Stimulated activated effector memory CD8-positive, alpha-beta T cell treated with anti-CD3 and anti-CD28 coated beads, Interleukin-12 subunit alpha, Interleukin-12 subunit beta, amount 100 ng/mL, for 72 hours (primary cell): Measurements from ENCODE around the gene CCNH.

Experiments
- ATAC-seq: fragments of 150-1000 bp; cut with Tn5 transposase; 2 replicates; pipeline ENCODE4 v1.10.0; 2021
- DNase-seq, 2 donors: peaks; one replicate each; pipeline ENCODE4 v3.0.0; 2021 to 2022; ENCODE audit warnings: low spot score in 2 of 2
- H3K27ac Mint-ChIP-seq: one replicate; pipeline ENCODE4 v1.8.0; 2022; ENCODE audit warnings: mild to moderate bottlenecking, mixed read lengths
- H3K36me3 Mint-ChIP-seq: one replicate; pipeline ENCODE4 v1.8.0; 2022; ENCODE audit warnings: mild to moderate bottlenecking, mixed read lengths
- H3K4me1 Mint-ChIP-seq: one replicate; pipeline ENCODE4 v1.8.0; 2022; ENCODE audit warnings: mixed read lengths
- H3K4me3 Mint-ChIP-seq: one replicate; pipeline ENCODE4 v1.8.0; 2022; ENCODE audit warnings: mild to moderate bottlenecking, mixed read lengths
- H3K9me3 Mint-ChIP-seq: one replicate; pipeline ENCODE4 v1.8.0; 2022; ENCODE audit warnings: mixed read lengths

CCNH gene

DNA sequence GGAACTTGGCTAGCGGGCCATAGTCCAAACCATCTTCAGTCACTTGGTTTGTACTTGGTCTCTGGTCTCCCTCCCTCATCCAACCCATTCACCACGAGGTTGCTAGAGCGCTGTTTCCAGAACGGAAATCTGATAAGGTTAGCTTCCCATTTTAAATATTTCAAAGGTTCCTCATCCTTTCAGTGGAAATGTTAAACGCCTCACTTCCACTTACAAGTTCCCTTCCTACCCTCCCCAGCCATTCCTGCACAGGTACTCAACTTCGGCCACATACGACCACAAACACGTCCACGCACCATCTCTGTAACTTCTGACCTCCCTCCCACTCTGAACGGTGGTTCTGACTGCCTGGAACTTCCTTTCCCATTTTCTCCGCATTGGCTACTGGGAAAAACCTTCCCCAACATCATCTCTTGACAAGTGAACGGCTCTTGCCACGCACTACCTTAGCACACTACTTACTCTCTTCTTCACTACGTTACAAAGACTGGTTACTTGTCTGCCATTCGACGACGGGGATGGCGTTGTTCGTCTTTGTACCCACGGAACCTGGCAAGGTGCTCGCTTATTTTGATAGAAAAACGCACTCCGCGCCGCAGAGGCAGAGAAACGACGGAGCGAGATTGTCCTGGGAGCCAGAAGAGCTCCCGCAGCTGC lies 629 bp downstream of the CCNH start:
- Mint-ChIP-seq H3K27ac (peak overlapping the region; percentile 94), H3K4me3 (peak overlapping the region; percentile 83), H3K4me1 (peaks cover 35% of the 10 kb centered on the region), H3K9me3 (no peaks in the 10 kb centered on the region), H3K36me3 (peaks cover 48% of the 10 kb centered on the region)
- DNase-seq (no peak), ATAC-seq (peak; percentile 55)

DNA sequence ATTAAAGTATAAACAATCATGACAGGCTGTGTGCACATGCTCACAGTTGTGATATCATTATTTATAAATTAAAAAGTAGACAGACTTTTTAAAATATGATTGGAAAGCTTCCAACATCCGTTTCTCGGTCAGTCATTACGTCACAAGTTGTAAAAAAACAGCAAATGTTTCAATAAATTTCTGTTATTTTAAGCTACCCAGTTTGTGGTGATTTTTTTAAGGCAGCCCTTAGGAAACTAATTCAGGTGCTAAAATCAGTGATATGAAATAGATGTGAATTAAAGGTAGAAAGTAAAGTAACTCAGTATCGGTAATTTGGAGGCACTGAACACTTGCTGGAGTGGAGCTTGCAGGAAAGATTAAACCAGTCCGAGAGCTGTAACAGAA lies 1.2 kb downstream of the CCNH start:
- peaks cover 40% of the 10 kb centered on the region for H3K4me1 Mint-ChIP-seq
- peaks cover 53% of the 10 kb centered on the region for H3K36me3 Mint-ChIP-seq
- no peaks in the 10 kb centered on the region for H3K9me3 Mint-ChIP-seq
- ATAC-seq (no peak), DNase-seq (no peak)
- H3K4me3 Mint-ChIP-seq: peak overlapping the region; percentile 83
- H3K27ac Mint-ChIP-seq: peak overlapping the region; percentile 94

DNA sequence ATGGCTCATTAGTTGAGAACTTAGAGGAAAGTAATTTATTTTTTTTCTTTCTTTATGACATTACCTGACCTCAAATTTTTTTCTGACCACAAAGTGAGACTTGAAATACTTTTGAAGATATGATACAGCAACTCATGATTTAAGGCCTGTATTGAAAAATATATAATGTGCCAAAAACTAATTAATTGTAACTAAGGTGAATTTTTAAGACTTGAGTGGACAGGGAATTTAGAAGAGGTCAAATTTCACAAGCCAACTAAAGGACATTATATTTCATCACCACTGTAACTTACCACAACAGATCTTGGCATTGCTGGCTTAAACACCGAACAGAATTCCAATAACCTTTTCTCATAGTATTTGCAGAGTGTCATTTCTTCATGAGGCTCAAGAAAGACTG lies 1.8 kb downstream of the CCNH start:
- peak overlapping the region; percentile 94 for H3K27ac Mint-ChIP-seq
- no peaks in the 10 kb centered on the region for H3K9me3 Mint-ChIP-seq
- H3K36me3 Mint-ChIP-seq: peaks cover 60% of the 10 kb centered on the region
- ATAC-seq: no peak
- H3K4me1 Mint-ChIP-seq: peaks cover 47% of the 10 kb centered on the region
- H3K4me3 Mint-ChIP-seq: peak overlapping the region; percentile 83
- DNase-seq: no peak

DNA sequence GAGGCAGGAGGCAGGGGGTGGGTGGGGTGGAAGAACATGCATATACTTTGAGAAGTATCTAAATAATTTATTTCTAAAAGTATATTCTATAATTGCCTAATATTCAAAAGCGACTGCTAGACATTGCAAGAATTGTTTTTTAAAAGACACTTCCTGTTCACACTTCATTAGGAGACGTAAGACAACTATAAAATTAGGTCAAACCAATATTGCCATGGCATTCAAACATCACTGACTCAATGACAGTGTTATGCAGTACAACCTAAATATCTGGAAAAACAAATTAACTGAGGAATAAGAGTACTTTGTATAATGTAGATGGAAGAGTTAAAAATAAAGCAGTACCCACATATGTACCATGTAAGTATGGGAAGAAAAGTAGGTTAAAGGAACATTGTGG lies 4.5 kb downstream of the CCNH start:
- no peak overlapping the region for H3K4me3 Mint-ChIP-seq
- peak overlapping the region; percentile 18 for H3K27ac Mint-ChIP-seq
- no peaks in the 10 kb centered on the region for H3K9me3 Mint-ChIP-seq
- peaks cover 53% of the 10 kb centered on the region for H3K4me1 Mint-ChIP-seq
- DNase-seq (no peak), ATAC-seq (no peak)
- peaks cover 87% of the 10 kb centered on the region for H3K36me3 Mint-ChIP-seq

DNA sequence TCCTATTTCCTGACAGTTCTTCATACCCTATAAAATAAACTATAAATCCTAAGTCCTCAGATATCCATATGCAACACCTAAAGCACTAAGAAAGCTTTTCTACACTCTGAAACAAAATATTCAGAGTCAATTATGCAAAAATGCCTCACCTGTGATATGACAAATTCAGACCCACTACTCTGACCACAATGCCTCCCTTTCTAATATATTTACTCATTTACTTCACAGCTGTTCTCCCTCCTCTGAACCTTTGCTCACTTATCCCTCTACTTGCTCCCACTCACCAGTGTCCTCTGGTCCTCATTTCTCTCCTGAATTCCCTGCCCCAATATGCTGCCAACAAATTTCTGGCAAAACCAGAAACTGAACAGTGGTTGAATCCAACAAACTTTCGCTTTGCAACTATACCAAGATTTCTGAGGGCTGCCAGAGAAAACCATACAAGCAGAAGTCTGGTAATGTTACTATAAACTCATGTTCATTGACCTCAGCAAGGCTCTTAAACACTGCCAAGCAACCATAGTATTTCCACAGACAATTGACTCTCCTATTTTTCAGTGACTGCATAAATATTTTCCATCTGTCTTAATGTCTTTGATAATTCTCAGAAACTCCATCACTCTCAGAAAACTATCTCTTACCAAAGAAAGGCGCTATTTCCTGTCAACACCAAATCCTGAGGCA lies 7.1 kb downstream of the CCNH start:
- Mint-ChIP-seq H3K4me1 (peaks cover 40% of the 10 kb centered on the region), H3K4me3 (no peak overlapping the region), H3K9me3 (no peaks in the 10 kb centered on the region), H3K36me3 (peaks cover 100% of the 10 kb centered on the region), H3K27ac (peak overlapping the region; percentile 33)
- peak; percentile 66 for ATAC-seq
- no peak for DNase-seq

GRCh38 chr5:87404359-87404758 lies 8.4 kb downstream of the CCNH start:
- no peaks in the 10 kb centered on the region for H3K9me3 Mint-ChIP-seq
- H3K36me3 Mint-ChIP-seq: peaks cover 100% of the 10 kb centered on the region
- DNase-seq: no peak

GRCh38 chr5:87403899-87404298 lies 8.8 kb downstream of the CCNH start:
- Mint-ChIP-seq H3K9me3 (no peaks in the 10 kb centered on the region), H3K4me1 (peaks cover 35% of the 10 kb centered on the region), H3K4me3 (no peak overlapping the region), H3K36me3 (peaks cover 100% of the 10 kb centered on the region), H3K27ac (no peak overlapping the region)
- ATAC-seq (no peak), DNase-seq (no peak)

More at GRCh38 chr5:87404359-87404758, 8.4 kb downstream of the CCNH start:
- Mint-ChIP-seq H3K4me3 (no peak overlapping the region), H3K4me1 (peaks cover 37% of the 10 kb centered on the region), H3K27ac (no peak overlapping the region)
- no peak for ATAC-seq

- Mint-ChIP-seq H3K36me3 (peaks cover 100% of the 10 kb centered on the region), H3K27ac (no peak overlapping the region)
- ATAC-seq: peak; percentile 40
Observed at GRCh38 chr5:87403409-87403808, 9.3 kb downstream of the CCNH start.

GRCh38 chr5:87401626-87402025 lies 11.1 kb downstream of the CCNH start:
- Mint-ChIP-seq H3K36me3 (peaks cover 100% of the 10 kb centered on the region), H3K4me3 (no peak overlapping the region), H3K27ac (no peak overlapping the region), H3K4me1 (peaks cover 13% of the 10 kb centered on the region), H3K9me3 (no peaks in the 10 kb centered on the region)
- ATAC-seq (no peak), DNase-seq (no peak)

More at GRCh38 chr5:87403409-87403808, 9.3 kb downstream of the CCNH start:
- DNase-seq: no peak
- Mint-ChIP-seq H3K4me1 (peaks cover 31% of the 10 kb centered on the region), H3K4me3 (no peak overlapping the region), H3K9me3 (no peaks in the 10 kb centered on the region)

DNA sequence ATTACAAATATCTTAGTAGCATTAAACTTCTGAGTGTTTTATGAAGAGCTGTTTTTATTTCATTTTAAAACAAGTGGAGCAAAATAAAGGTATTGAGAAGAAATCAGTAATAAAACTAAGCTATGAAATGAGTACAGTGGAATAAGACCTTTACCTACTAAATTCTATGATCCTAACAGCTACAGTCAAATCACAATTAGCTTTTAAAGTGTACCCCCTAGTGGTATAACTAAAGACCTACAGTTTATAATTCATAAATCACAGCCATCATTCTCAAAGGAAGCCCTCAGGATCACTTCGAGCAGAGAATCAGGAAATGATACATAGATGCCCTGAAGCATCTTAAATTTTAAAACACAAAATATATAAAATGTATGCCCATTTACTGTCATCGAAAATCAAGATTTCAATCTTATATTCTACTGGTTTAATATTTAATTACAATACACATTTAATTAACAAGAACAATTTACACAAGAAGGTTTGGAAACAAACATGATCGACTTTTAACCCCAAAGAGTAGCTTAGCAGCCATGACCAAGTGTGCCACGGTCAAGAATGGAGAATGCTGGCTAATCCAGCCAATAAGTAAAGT lies 12.3 kb downstream of the CCNH start:
- Mint-ChIP-seq H3K27ac (no peak overlapping the region), H3K4me3 (no peak overlapping the region), H3K4me1 (peaks cover 1% of the 10 kb centered on the region), H3K36me3 (peaks cover 100% of the 10 kb centered on the region), H3K9me3 (no peaks in the 10 kb centered on the region)
- peak; percentile 60 for ATAC-seq
- DNase-seq: no peak

DNA sequence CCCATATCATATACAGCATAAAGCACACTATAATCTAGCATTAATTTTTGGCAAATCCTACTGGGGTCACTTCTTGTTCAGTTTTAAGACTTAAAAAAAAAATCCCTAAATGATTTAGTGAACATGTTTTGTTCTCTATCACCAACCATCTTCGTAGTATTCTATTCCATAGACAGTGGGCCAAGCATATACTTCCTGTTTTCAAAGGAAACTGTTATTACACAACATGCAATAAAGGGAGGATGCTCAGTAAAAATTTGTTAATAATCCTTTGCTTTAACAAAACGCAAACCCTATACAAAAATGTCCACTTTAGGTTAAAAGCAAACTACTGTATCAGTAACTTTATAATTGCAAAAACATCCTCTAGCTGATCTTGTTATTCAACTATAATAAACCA lies 13.0 kb downstream of the CCNH start:
- ATAC-seq (no peak), DNase-seq (no peak)
- Mint-ChIP-seq H3K27ac (peak overlapping the region; percentile 43), H3K4me3 (no peak overlapping the region), H3K4me1 (no peaks in the 10 kb centered on the region), H3K9me3 (no peaks in the 10 kb centered on the region), H3K36me3 (peaks cover 100% of the 10 kb centered on the region)

GRCh38 chr5:87398981-87399614 lies 13.6 kb downstream of the CCNH start:
- ATAC-seq (no peak), DNase-seq (no peak)
- no peaks in the 10 kb centered on the region for H3K4me1 Mint-ChIP-seq
- no peaks in the 10 kb centered on the region for H3K9me3 Mint-ChIP-seq
- H3K36me3 Mint-ChIP-seq: peaks cover 100% of the 10 kb centered on the region
- no peak overlapping the region for H3K4me3 Mint-ChIP-seq
- H3K27ac Mint-ChIP-seq: peak overlapping the region; percentile 43

DNA sequence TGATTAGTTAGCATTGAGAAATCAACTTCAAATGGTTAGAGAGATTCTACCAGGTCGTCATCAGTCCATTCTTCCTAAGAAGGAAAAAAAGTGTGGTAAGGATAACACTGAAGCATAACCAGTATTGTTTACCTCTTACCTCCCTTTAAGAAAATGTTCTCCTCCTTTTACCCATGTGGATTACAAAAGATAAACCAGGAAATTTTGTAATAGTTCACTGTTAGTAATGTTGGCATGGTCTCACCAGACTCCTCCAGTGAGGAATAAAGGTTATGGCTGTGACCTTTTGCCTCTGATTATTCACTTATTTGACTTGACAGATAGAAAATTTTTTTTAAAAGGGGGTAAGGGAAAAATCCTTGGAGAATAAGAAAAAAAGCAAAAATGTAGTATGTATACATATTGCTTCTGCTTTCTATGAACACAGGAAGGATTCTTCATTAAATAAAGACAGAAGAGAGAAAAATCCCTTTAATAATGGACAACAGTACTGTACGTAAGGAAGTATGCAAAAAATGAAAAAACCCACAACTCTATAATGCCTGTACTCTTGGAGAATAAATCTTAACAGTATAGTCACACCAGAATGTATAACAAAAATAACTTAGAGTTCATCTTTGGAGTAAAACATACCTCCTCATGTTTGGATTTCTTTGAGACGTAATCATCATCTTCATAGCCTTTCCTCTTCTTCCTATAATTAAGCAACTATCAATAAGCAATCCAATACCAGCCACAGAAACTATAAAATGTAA lies 18.1 kb downstream of the CCNH start:
- Mint-ChIP-seq H3K4me1 (peaks cover 7% of the 10 kb centered on the region), H3K4me3 (no peak overlapping the region), H3K9me3 (no peaks in the 10 kb centered on the region), H3K36me3 (peaks cover 100% of the 10 kb centered on the region), H3K27ac (peak overlapping the region; percentile 43)
- no peak for ATAC-seq
- DNase-seq: no peak

DNA sequence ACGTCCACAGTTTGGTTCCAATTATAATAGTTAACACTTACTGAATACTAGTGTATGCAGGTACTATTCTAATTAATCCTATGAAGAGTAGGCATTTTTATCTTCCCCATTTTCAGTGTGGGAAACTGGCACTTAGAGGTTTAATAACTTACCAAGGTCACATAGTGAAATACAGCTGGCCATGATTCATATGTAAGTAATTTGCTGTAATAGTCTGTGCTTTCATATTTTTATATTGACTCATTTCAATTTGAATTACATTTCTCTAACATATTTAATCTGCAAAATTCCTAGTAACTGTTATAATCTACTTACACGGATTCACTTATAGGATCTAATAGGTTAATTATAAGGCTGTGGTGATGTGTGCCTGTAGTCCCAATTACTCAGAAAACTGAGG lies 19.4 kb downstream of the CCNH start:
- H3K36me3 Mint-ChIP-seq: peaks cover 100% of the 10 kb centered on the region
- DNase-seq (no peak), ATAC-seq (no peak)
- no peak overlapping the region for H3K4me3 Mint-ChIP-seq
- peak overlapping the region; percentile 81 for H3K27ac Mint-ChIP-seq
- peaks cover 7% of the 10 kb centered on the region for H3K4me1 Mint-ChIP-seq
- H3K9me3 Mint-ChIP-seq: no peaks in the 10 kb centered on the region

- H3K4me3 Mint-ChIP-seq: no peak overlapping the region
- DNase-seq (no peak), ATAC-seq (no peak)
- peaks cover 100% of the 10 kb centered on the region for H3K36me3 Mint-ChIP-seq
- no peaks in the 10 kb centered on the region for H3K9me3 Mint-ChIP-seq
- peak overlapping the region; percentile 81 for H3K27ac Mint-ChIP-seq
- H3K4me1 Mint-ChIP-seq: peaks cover 7% of the 10 kb centered on the region
Observed at GRCh38 chr5:87392801-87393200, 19.9 kb downstream of the CCNH start.
